ENCODE data around the gene CBLC.
A peak's percentile ranks its signal among the peaks of the same experiment; 100 is the strongest.
"Not testable (repeated sequence)": the region's sequence is repeated elsewhere in the genome, so short reads cannot be mapped to it uniquely, and the experiment has no call there.

CBLC gene

GRCh38 chr19:44819246-44819832 lies 41.6 kb downstream of the CBLC start:
- no peak for DNase-seq

GRCh38 chr19:44820648-44821609 lies 43.2 kb downstream of the CBLC start:
- no peak for DNase-seq

- no peak for DNase-seq
Measured at GRCh38 chr19:44822177-44822576, 44.5 kb downstream of the CBLC start.

- DNase-seq = no peak
Measured at GRCh38 chr19:44822670-44823372, 45.1 kb downstream of the CBLC start.

GRCh38 chr19:44823373-44823698 lies 45.6 kb downstream of the CBLC start:
- DNase-seq = no peak

GRCh38 chr19:44824761-44825160 lies 47.1 kb downstream of the CBLC start:
- no peak for DNase-seq

GRCh38 chr19:44832875-44833274 lies 55.2 kb downstream of the CBLC start:
- not testable (repeated sequence) for DNase-seq

GRCh38 chr19:44834399-44834798 lies 56.7 kb downstream of the CBLC start:
- DNase-seq = not testable (repeated sequence)

GRCh38 chr19:44839276-44839675 lies 61.6 kb downstream of the CBLC start:
- no peak for DNase-seq

GRCh38 chr19:44840811-44841210 lies 63.1 kb downstream of the CBLC start:
- DNase-seq = no peak

GRCh38 chr19:44841231-44841630 lies 63.5 kb downstream of the CBLC start:
- no peak for DNase-seq

GRCh38 chr19:44845286-44845611 lies 67.6 kb downstream of the CBLC start:
- DNase-seq = no peak

GRCh38 chr19:44845612-44846454 lies 68.1 kb downstream of the CBLC start, which contains the start of gene NECTIN2:
Gene NECTIN2 (plus strand): TSS chr19:44846297. CDS start chr19:44846526, 229 bp downstream.
- peak; percentile 98 for DNase-seq

- peak; percentile 65 for DNase-seq
Measured at GRCh38 chr19:44846455-44847143, 68.9 kb downstream of the CBLC start.

GRCh38 chr19:44847144-44848035 lies 69.7 kb downstream of the CBLC start:
- peak; percentile 42 for DNase-seq

- no peak for DNase-seq
Measured at GRCh38 chr19:44848036-44848811, 70.5 kb downstream of the CBLC start.

GRCh38 chr19:44848812-44849447 lies 71.2 kb downstream of the CBLC start:
- DNase-seq = no peak
